NB4 (cell line): ENCODE data around the gene MAP2K7.

Source experiments
- DNase-seq: peaks from one replicate; pipeline ENCODE4 v3.0.0; 2010; ENCODE audit warnings: low read depth
- H3K4me3 ChIP-seq: one replicate; pipeline ENCODE4 v1.5.1; 2011; ENCODE audit warnings: mild to moderate bottlenecking, low read depth, low read length, moderate library complexity
- CTCF ChIP-seq: IDR thresholded peaks from one replicate; pipeline ENCODE4 v1.5.1; 2012; ENCODE audit warnings: low read depth, low read length
- MAX ChIP-seq: IDR thresholded peaks from 2 replicates; pipeline ENCODE4 v1.6.1; 2011; ENCODE audit warnings: low read depth, low read length
- MYC ChIP-seq: IDR thresholded peaks from 2 replicates; pipeline ENCODE4 v1.6.1; 2011; ENCODE audit warnings: low read depth, low read length
- POLR2A ChIP-seq: IDR thresholded peaks from 2 replicates; pipeline ENCODE4 v1.6.1; 2011; ENCODE audit warnings: mild to moderate bottlenecking; ENCODE audit not compliant: insufficient read length; ENCODE audit errors: extremely low read depth

Gene MAP2K7

GRCh38 chr19:7920519-7921301, 17.0 kb downstream of the MAP2K7 start:
- H3K4me3 ChIP-seq: peak overlapping the region; percentile 67
- DNase-seq: peak; percentile 97
- TF ChIP-seq MYC: no peak
- peak; percentile 38 for TF ChIP-seq POLR2A
- peak; percentile 30; the same call in 1 of the 2 replicates for TF ChIP-seq MAX
- TF ChIP-seq CTCF: no peak

- DNase-seq: no peak
- TF ChIP-seq MYC: no peak
- no peak for TF ChIP-seq CTCF
- no peak for TF ChIP-seq POLR2A
- TF ChIP-seq MAX: no peak
Measured at GRCh38 chr19:7921302-7921966, 17.8 kb downstream of the MAP2K7 start.

GRCh38 chr19:7921967-7922835, 18.5 kb downstream of the MAP2K7 start:
- H3K4me3 ChIP-seq: no peak overlapping the region
- TF ChIP-seq MAX (no peak), POLR2A (no peak), CTCF (no peak), MYC (no peak)
- no peak for DNase-seq

More at GRCh38 chr19:7921302-7921966, 17.8 kb downstream of the MAP2K7 start:
- peak overlapping the region; percentile 67 for H3K4me3 ChIP-seq

- DNase-seq: no peak
- TF ChIP-seq MYC: no peak
- TF ChIP-seq POLR2A: no peak
- TF ChIP-seq CTCF: no peak
- no peak for TF ChIP-seq MAX
- H3K4me3 ChIP-seq: no peak overlapping the region
Measured at GRCh38 chr19:7922836-7923195, 19.1 kb downstream of the MAP2K7 start.

GRCh38 chr19:7923295-7924191, 19.9 kb downstream of the MAP2K7 start:
- TF ChIP-seq MAX (no peak), POLR2A (no peak), CTCF (no peak), MYC (no peak)
- DNase-seq: peak; percentile 59
- no peak overlapping the region for H3K4me3 ChIP-seq
